ENCODE measurements around the gene ZDHHC16.

Gene ZDHHC16

DNA sequence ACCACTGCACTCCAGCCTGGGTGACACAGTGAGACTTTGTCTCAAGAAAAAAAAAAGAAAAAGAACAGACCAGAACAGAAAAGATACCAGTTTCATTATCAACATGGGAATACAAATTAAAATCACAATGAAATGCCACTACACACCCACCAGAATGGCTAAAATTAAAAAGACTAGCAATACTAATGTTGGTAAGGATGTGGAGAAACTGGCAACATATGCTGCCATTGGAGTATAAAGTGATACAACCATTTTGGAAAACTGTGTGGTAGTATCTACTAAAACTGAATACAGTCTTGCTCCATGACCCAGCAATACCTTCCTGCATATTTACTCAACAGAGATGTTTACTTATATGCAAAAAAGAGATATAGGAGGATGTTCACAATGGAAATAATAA is 41.9 kb upstream of the ZDHHC16 start:
- TF ChIP-seq ZBTB7A (IDR thresholded peaks at IDR 0.05; ENCODE audit: low read depth), result no peak

DNA sequence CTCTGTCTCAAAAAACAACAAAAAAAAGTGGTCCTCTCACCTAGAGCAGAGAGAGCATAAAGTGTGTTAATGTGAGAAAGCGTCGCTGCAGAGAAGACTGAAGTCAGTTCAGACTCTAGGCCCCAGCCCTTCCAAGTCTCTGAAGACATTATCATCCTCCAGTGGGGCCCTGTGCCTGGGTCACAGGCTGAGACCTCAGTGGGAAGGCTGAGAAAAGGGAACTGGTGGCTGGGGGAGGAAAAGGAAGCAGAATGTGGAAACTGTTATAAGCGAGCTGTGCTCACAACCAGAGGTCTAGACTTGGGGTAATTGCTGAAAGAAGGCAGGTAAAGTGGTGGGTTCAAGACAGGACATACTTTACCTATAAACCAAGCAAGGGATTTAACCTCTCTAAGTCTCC is 39.9 kb upstream of the ZDHHC16 start:
- TF ChIP-seq, protein P1, sequence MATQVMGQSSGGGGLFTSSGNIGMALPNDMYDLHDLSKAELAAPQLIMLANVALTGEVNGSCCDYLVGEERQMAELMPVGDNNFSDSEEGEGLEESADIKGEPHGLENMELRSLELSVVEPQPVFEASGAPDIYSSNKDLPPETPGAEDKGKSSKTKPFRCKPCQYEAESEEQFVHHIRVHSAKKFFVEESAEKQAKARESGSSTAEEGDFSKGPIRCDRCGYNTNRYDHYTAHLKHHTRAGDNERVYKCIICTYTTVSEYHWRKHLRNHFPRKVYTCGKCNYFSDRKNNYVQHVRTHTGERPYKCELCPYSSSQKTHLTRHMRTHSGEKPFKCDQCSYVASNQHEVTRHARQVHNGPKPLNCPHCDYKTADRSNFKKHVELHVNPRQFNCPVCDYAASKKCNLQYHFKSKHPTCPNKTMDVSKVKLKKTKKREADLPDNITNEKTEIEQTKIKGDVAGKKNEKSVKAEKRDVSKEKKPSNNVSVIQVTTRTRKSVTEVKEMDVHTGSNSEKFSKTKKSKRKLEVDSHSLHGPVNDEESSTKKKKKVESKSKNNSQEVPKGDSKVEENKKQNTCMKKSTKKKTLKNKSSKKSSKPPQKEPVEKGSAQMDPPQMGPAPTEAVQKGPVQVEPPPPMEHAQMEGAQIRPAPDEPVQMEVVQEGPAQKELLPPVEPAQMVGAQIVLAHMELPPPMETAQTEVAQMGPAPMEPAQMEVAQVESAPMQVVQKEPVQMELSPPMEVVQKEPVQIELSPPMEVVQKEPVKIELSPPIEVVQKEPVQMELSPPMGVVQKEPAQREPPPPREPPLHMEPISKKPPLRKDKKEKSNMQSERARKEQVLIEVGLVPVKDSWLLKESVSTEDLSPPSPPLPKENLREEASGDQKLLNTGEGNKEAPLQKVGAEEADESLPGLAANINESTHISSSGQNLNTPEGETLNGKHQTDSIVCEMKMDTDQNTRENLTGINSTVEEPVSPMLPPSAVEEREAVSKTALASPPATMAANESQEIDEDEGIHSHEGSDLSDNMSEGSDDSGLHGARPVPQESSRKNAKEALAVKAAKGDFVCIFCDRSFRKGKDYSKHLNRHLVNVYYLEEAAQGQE (IDR thresholded peaks at IDR 0.05; ENCODE audit: low read depth), result no peak
- TF ChIP-seq TAF1 (IDR thresholded peaks at IDR 0.05; ENCODE audit: low read depth), result no peak
- TF ChIP-seq YY1 (IDR thresholded peaks at IDR 0.05; ENCODE audit: low read depth), result no peak
- no peak for TF ChIP-seq CEBPB (IDR thresholded peaks at IDR 0.05)
- TF ChIP-seq NFIC (IDR thresholded peaks at IDR 0.05), result no peak
- no peak for TF ChIP-seq TCF12 (IDR thresholded peaks at IDR 0.05; ENCODE audit: low read depth)
- TF ChIP-seq EGR1 (IDR thresholded peaks at IDR 0.05), result no peak
- TF ChIP-seq FOXM1 (IDR thresholded peaks at IDR 0.05; ENCODE audit: borderline replicate concordance, low read depth), result no peak
- TF ChIP-seq, protein P2, sequence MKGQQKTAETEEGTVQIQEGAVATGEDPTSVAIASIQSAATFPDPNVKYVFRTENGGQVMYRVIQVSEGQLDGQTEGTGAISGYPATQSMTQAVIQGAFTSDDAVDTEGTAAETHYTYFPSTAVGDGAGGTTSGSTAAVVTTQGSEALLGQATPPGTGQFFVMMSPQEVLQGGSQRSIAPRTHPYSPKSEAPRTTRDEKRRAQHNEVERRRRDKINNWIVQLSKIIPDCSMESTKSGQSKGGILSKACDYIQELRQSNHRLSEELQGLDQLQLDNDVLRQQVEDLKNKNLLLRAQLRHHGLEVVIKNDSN (IDR thresholded peaks at IDR 0.05), result no peak
- TF ChIP-seq EP300 (IDR thresholded peaks at IDR 0.05; ENCODE audit: borderline replicate concordance), result no peak
- TF ChIP-seq, protein P3, sequence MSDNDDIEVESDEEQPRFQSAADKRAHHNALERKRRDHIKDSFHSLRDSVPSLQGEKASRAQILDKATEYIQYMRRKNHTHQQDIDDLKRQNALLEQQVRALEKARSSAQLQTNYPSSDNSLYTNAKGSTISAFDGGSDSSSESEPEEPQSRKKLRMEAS (IDR thresholded peaks at IDR 0.05), result no peak
- no peak for TF ChIP-seq ZBTB7A (IDR thresholded peaks at IDR 0.05; ENCODE audit: low read depth)
- TF ChIP-seq TEAD4 (IDR thresholded peaks at IDR 0.05), result no peak
- TF ChIP-seq CREB1 (IDR thresholded peaks at IDR 0.05; ENCODE audit: low read depth), result no peak
- TF ChIP-seq RAD21 (IDR thresholded peaks at IDR 0.05; ENCODE audit: low read depth), result no peak

DNA sequence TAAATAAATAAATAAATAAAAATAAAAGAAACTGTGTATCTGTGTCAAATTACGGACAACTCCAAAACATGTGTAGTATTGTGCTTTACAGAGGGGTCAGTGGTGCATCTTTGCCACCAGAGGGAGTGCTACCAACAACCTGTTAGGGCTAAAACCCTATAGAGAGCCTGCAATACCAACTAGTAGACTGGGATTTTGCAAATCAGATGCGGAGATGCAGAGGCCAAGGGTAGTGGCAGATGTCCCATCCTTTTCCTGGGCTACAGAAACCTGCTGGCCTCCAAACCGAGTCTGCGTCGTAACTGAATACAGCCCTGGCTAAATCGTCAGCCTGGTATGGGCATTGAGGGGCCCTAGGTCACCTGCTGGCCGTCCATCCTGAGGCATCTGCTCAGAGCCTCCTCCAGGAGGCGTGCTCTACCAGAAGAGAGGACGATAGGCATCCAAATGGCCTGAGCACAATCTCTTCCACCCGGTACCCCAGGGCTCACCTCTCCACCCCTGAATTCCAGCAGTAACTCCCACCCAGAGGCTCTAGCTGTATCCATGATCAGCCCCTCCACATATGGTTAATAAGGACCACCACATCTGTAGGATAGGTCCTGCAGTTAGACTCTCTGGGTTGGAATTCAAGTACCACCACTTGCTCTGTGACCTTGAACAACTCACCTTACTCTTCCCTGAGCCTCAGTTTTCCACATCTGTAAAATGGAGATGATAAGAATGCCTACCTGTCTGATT is 38.6 kb upstream of the ZDHHC16 start:
- TF ChIP-seq EP300 (IDR thresholded peaks at IDR 0.05; ENCODE audit: borderline replicate concordance) (0 out of 2 replicates have a peak, but pooled peaks have one; percentile 8), RAD21 (IDR thresholded peaks at IDR 0.05; ENCODE audit: low read depth) (peak; percentile 54), YY1 (IDR thresholded peaks at IDR 0.05; ENCODE audit: low read depth) (no peak), TEAD4 (IDR thresholded peaks at IDR 0.05) (peak; percentile 75; the same call in 1 of the 2 replicates)
- TF ChIP-seq, protein P2 (IDR thresholded peaks at IDR 0.05), result peak; percentile 16; the same call in 1 of the 2 replicates

DNA sequence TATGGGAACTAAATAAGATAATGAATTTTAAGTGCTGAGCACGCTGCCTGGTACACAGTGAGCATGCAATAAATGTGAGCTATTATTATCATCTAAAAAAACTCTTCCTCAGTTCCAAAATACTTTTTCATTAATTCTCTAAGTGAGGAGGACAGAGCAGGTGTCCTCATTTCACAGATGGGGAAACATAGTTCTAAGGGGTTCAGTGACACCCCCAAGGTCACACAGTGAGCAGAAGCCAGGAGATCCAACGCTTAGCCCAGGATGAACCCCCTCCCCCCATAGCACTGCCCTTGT is 38.1 kb upstream of the ZDHHC16 start:
- TF ChIP-seq RAD21 (IDR thresholded peaks at IDR 0.05; ENCODE audit: low read depth), result no peak
- TF ChIP-seq NFIC (IDR thresholded peaks at IDR 0.05), result no peak
- no peak for TF ChIP-seq TEAD4 (IDR thresholded peaks at IDR 0.05)
- TF ChIP-seq TCF12 (IDR thresholded peaks at IDR 0.05; ENCODE audit: low read depth), result no peak
- TF ChIP-seq, protein P3 (IDR thresholded peaks at IDR 0.05), result no peak
- no peak for TF ChIP-seq EP300 (IDR thresholded peaks at IDR 0.05; ENCODE audit: borderline replicate concordance)
- TF ChIP-seq, protein P1 (IDR thresholded peaks at IDR 0.05; ENCODE audit: low read depth), result no peak
- TF ChIP-seq FOXM1 (IDR thresholded peaks at IDR 0.05; ENCODE audit: borderline replicate concordance, low read depth), result no peak
- TF ChIP-seq CREB1 (IDR thresholded peaks at IDR 0.05; ENCODE audit: low read depth), result no peak
- no peak for TF ChIP-seq CEBPB (IDR thresholded peaks at IDR 0.05)
- TF ChIP-seq YY1 (IDR thresholded peaks at IDR 0.05; ENCODE audit: low read depth), result no peak
- no peak for TF ChIP-seq EGR1 (IDR thresholded peaks at IDR 0.05)
- TF ChIP-seq, protein P2 (IDR thresholded peaks at IDR 0.05), result no peak
- TF ChIP-seq ZBTB7A (IDR thresholded peaks at IDR 0.05; ENCODE audit: low read depth), result no peak
- TF ChIP-seq TAF1 (IDR thresholded peaks at IDR 0.05; ENCODE audit: low read depth), result no peak

DNA sequence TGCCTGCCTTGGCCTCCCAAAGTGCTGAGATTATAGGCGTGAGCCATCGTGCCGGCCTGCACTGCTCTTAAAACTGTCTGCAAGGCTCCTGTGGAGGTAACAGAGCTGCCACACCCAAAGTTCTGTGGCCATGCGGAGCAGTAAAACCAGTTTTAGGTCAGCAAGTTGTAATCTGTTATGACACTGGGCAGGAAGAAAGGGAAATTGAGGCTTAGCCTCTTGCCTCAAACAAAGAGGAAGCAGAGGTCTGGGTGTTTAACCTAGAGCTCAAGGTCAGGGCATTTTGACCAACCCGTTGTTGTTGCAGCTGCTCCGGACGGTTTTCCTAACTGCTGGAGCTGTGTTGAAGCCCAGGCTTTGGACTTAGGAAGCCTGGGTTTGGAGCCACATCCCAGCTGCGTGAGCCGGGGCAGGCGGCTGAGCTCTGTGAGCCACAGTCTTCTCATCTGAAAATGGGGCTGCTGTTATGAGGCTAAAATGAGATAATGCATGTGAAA is 37.4 kb upstream of the ZDHHC16 start:
- TF ChIP-seq, protein P2 (IDR thresholded peaks at IDR 0.05), result no peak
- TF ChIP-seq YY1 (IDR thresholded peaks at IDR 0.05; ENCODE audit: low read depth), result no peak
- 0 out of 2 replicates have a peak, but pooled peaks have one; percentile 1 for TF ChIP-seq TCF12 (IDR thresholded peaks at IDR 0.05; ENCODE audit: low read depth)
- TF ChIP-seq TAF1 (IDR thresholded peaks at IDR 0.05; ENCODE audit: low read depth), result no peak
- TF ChIP-seq CREB1 (IDR thresholded peaks at IDR 0.05; ENCODE audit: low read depth), result no peak
- TF ChIP-seq, protein P1 (IDR thresholded peaks at IDR 0.05; ENCODE audit: low read depth), result no peak
- TF ChIP-seq, protein P3 (IDR thresholded peaks at IDR 0.05), result 0 out of 2 replicates have a peak, but pooled peaks have one; percentile 25
- no peak for TF ChIP-seq RAD21 (IDR thresholded peaks at IDR 0.05; ENCODE audit: low read depth)
- no peak for TF ChIP-seq FOXM1 (IDR thresholded peaks at IDR 0.05; ENCODE audit: borderline replicate concordance, low read depth)

Measured in Ishikawa (cell line).